Panc1 (cell line): ENCODE data around the gene SYCP3. TPM values are rescaled to one million over a fixed set of nuclear protein-coding genes. Genes with fewer than 3 reads are reported as not detected.

Experiments
- ATAC-seq: fragments of 200-7000 bp; cut with Tn5 transposase; 2 replicates; pipeline ENCODE4 v1.9.1; 2020; ENCODE audit warnings: mild to moderate bottlenecking, moderate library complexity
- BruUV-seq: library from RNA; stranded (reverse); fragments of 400-500 nt; replicated peaks from 2 replicates; lab custom pipeline; 2021; lab: Mats Ljungman, UMichigan
- CTCF ChIA-PET: fragments of 300-600 bp; sonication (Branson Sonifier 250); formaldehyde crosslinking; loops from one replicate; lab custom pipeline; 2022; ENCODE audit warnings: antibody characterized with exemption; lab: Charles Lee
- POLR2A ChIA-PET: fragments of 300-600 bp; sonication (Branson Sonifier 250); formaldehyde crosslinking; loops from one replicate; lab custom pipeline; 2022; ENCODE audit warnings: antibody characterized with exemption; lab: Charles Lee
- DNase-seq: peaks from one replicate; pipeline ENCODE4 v3.0.0-alpha.2; 2010; ENCODE audit warnings: low read depth, low spot score
- H3K27ac ChIP-seq: 2 replicates; pipeline ENCODE4 v1.5.1; 2011; ENCODE audit warnings: mild to moderate bottlenecking, low read length, inconsistent platforms
- H3K27me3 ChIP-seq: fragments of 200-500 bp; sonication (Bioruptor generic); 2 replicates; pipeline ENCODE4 v1.6.0; 2014; ENCODE audit warnings: low read length, inconsistent platforms; ENCODE audit not compliant: control insufficient read depth, insufficient read depth
- H3K36me3 ChIP-seq: fragments of 200-500 bp; sonication (Bioruptor generic); 2 replicates; pipeline ENCODE4 v1.5.1; 2014; ENCODE audit warnings: inconsistent platforms, mild to moderate bottlenecking, low read length, moderate library complexity; ENCODE audit not compliant: control insufficient read depth, insufficient read depth
- H3K4me1 ChIP-seq: 2 replicates; pipeline ENCODE4 v1.5.1; 2011; ENCODE audit warnings: inconsistent platforms, mild to moderate bottlenecking, low read length, moderate library complexity; ENCODE audit not compliant: control insufficient read depth, insufficient read depth
- H3K4me3 ChIP-seq, 2 experiments: 2 replicates each; pipeline ENCODE4 v1.5.1; 2011 to 2012; ENCODE audit warnings: low read depth in 2 of 2, low read length in 2 of 2, mild to moderate bottlenecking in 2 of 2, inconsistent platforms in 1 of 2, moderate library complexity in 1 of 2
- H3K9me3 ChIP-seq: fragments of 200-500 bp; sonication (Bioruptor generic); 2 replicates; pipeline ENCODE4 v1.5.1; 2014; ENCODE audit warnings: low read depth, mild to moderate bottlenecking, inconsistent platforms, low read length, moderate library complexity; ENCODE audit not compliant: control insufficient read depth, insufficient read depth
- CTCF ChIP-seq: fragments of 450-650 bp; IDR thresholded peaks from 2 replicates; pipeline ENCODE4 v1.5.1; 2017; ENCODE audit warnings: mild to moderate bottlenecking
- POLR2AphosphoS5 ChIP-seq: IDR thresholded peaks from 2 replicates; pipeline ENCODE4 v1.6.1; 2012; ENCODE audit warnings: mild to moderate bottlenecking, low read depth, low read length, moderate library complexity
- REST ChIP-seq, 2 experiments: IDR thresholded peaks; 2 replicates each; pipeline ENCODE4 v1.6.1; 2011 to 2012; ENCODE audit warnings: low read depth in 2 of 2, control low read depth in 1 of 2, low read length in 1 of 2, mild to moderate bottlenecking in 1 of 2, moderate library complexity in 1 of 2; ENCODE audit not compliant: insufficient read depth in 1 of 2
- SIN3A ChIP-seq: IDR thresholded peaks from 2 replicates; pipeline ENCODE4 v1.6.1; 2012; ENCODE audit warnings: low read depth, mild to moderate bottlenecking, low read length, moderate library complexity, borderline replicate concordance; ENCODE audit not compliant: insufficient read depth
- TCF7L2 ChIP-seq: IDR thresholded peaks from 2 replicates; pipeline ENCODE4 v1.6.1; 2011; ENCODE audit warnings: mild to moderate bottlenecking, low read depth, low read length, inconsistent platforms
- in situ Hi-C: cut with HindIII; loops from 2 replicates; pipeline ENCODE4 v1.10.0; 2016; ENCODE audit warnings: low sequenced_read_pairs, low pct_unique_long_range_greater_than_20kb
- intact Hi-C: fragments of 100-400 bp; cut with micrococcal nuclease; formaldehyde crosslinking; loops from one replicate; pipeline ENCODE4 v1.10.0; 2022; ENCODE audit not compliant: unreplicated experiment
- total RNA-seq: library from RNA; stranded (reverse); gene quantifications from one replicate; pipeline ENCODE4 v1.2.1, GENCODE V29; 2021; ENCODE audit not compliant: unreplicated experiment

SYCP3 gene
- total RNA-seq, 1 experiment from 2014 or later = not detected

GRCh38 chr12:101777978-101778377 lies 38.7 kb upstream of the SYCP3 start:
- Histone ChIP-seq H3K27me3 (no peaks in the 10 kb centered on the region), H3K4me3 (no peak overlapping the region), H3K4me1 (no peaks in the 10 kb centered on the region), H3K36me3 (no peaks in the 10 kb centered on the region), H3K27ac (no peak overlapping the region), H3K9me3 (no peaks in the 10 kb centered on the region)
- in situ Hi-C loops = no loop called here
- ATAC-seq (no peak), DNase-seq (no peak)
- CTCF ChIA-PET = no interaction called here
- POLR2A ChIA-PET = no interaction called here
- TF ChIP-seq REST (IDR thresholded peaks at IDR 0.05; ENCODE audit: insufficient read depth in 1 of 2, low read depth in 2 of 2, low read length in 1 of 2) = no peak
- TF ChIP-seq POLR2AphosphoS5 = no peak
- no peak for TF ChIP-seq TCF7L2
- TF ChIP-seq SIN3A = no peak
- no peak for TF ChIP-seq CTCF
- intact Hi-C loops = no loop called here
- no TSS peak for BruUV-seq

- DNase-seq (no peak), ATAC-seq (no peak)
- Histone ChIP-seq H3K4me3 (no peak overlapping the region), H3K36me3 (no peaks in the 10 kb centered on the region), H3K4me1 (no peaks in the 10 kb centered on the region), H3K9me3 (no peaks in the 10 kb centered on the region), H3K27ac (no peak overlapping the region), H3K27me3 (no peaks in the 10 kb centered on the region)
- in situ Hi-C loops = no loop called here
- intact Hi-C loops = no loop called here
- no TSS peak for BruUV-seq
- TF ChIP-seq TCF7L2 (no peak), REST (IDR thresholded peaks at IDR 0.05; ENCODE audit: insufficient read depth in 1 of 2, low read depth in 2 of 2, low read length in 1 of 2) (no peak), CTCF (no peak), SIN3A (no peak), POLR2AphosphoS5 (no peak)
- ChIA-PET POLR2A (no interaction called here), CTCF (no interaction called here)
Measured at GRCh38 chr12:101777485-101777884, 38.2 kb upstream of the SYCP3 start.
